GM23338 (cell line): Measurements from ENCODE around the gene CBLL2. TPM values are rescaled to one million over a fixed set of nuclear protein-coding genes. Genes with fewer than 3 reads are reported as not detected.

Experiments
- ATAC-seq: fragments of 200-7000 bp; cut with Tn5 transposase; 3 replicates; pipeline ENCODE4 v1.9.1; 2020
- DNase-seq: peaks from one replicate; pipeline ENCODE4 v3.0.0-alpha.2; 2015; ENCODE audit warnings: low spot score
- H2AFZ ChIP-seq: fragments of 200-600 bp; sonication (generic); 2 replicates; pipeline ENCODE4 v1.8.0; 2016; ENCODE audit warnings: antibody characterized with exemption, mild to moderate bottlenecking, moderate library complexity
- H3F3A ChIP-seq: fragments of 200-600 bp; sonication (generic); replicated peaks from 2 replicates; pipeline ENCODE4 v1.8.0; 2017; ENCODE audit warnings: antibody characterized with exemption, mixed run types, low read depth
- H3K27ac ChIP-seq: fragments of 200-600 bp; sonication (generic); 2 replicates; pipeline ENCODE4 v1.6.1; 2016; ENCODE audit warnings: low read depth
- H3K27me3 ChIP-seq: fragments of 200-600 bp; sonication (generic); 2 replicates; pipeline ENCODE4 v1.8.0; 2016; ENCODE audit warnings: mild to moderate bottlenecking, mixed run types, moderate library complexity; ENCODE audit not compliant: insufficient read depth
- H3K36me3 ChIP-seq: fragments of 200-600 bp; sonication (generic); 2 replicates; pipeline ENCODE4 v1.8.0; 2016; ENCODE audit warnings: mild to moderate bottlenecking; ENCODE audit not compliant: insufficient read depth
- H3K4me1 ChIP-seq: fragments of 200-600 bp; sonication (generic); 2 replicates; pipeline ENCODE4 v1.8.0; 2016; ENCODE audit warnings: mild to moderate bottlenecking, moderate library complexity; ENCODE audit not compliant: insufficient read depth
- H3K4me2 ChIP-seq: fragments of 200-600 bp; sonication (generic); 2 replicates; pipeline ENCODE4 v1.7.1; 2017; ENCODE audit warnings: mixed run types
- H3K4me3 ChIP-seq: fragments of 200-600 bp; sonication (generic); 2 replicates; pipeline ENCODE4 v1.6.1; 2016; ENCODE audit warnings: mixed run types
- H3K79me2 ChIP-seq: fragments of 200-600 bp; sonication (generic); replicated peaks from 2 replicates; pipeline ENCODE4 v1.8.0; 2017; ENCODE audit warnings: mild to moderate bottlenecking; ENCODE audit not compliant: insufficient read depth
- H3K9me2 ChIP-seq: fragments of 200-600 bp; sonication (generic); 2 replicates; pipeline ENCODE4 v1.8.0; 2017; ENCODE audit not compliant: insufficient read depth
- H4K20me1 ChIP-seq: fragments of 200-600 bp; sonication (generic); replicated peaks from 2 replicates; pipeline ENCODE4 v1.8.0; 2017; ENCODE audit warnings: mild to moderate bottlenecking; ENCODE audit not compliant: insufficient read depth
- H3K27ac Mint-ChIP-seq: 2 replicates; pipeline ENCODE4 v1.8.0; 2020; ENCODE audit warnings: inconsistent platforms, mild to moderate bottlenecking, moderate library complexity, mixed read lengths
- H3K27me3 Mint-ChIP-seq: 3 replicates; pipeline ENCODE4 v1.8.0; 2022; ENCODE audit warnings: low read depth, mild to moderate bottlenecking, moderate library complexity, mixed read lengths, inconsistent platforms; ENCODE audit not compliant: insufficient read depth, poor library complexity
- H3K36me3 Mint-ChIP-seq: 3 replicates; pipeline ENCODE4 v1.8.0; 2021; ENCODE audit warnings: low read depth, mild to moderate bottlenecking, inconsistent platforms, moderate library complexity, mixed read lengths
- H3K4me1 Mint-ChIP-seq: 3 replicates; pipeline ENCODE4 v1.8.0; 2020; ENCODE audit warnings: mild to moderate bottlenecking, inconsistent platforms, mixed read lengths
- H3K4me3 Mint-ChIP-seq: 3 replicates; pipeline ENCODE4 v1.8.0; 2021; ENCODE audit warnings: moderate library complexity, mild to moderate bottlenecking, inconsistent platforms, mixed read lengths
- H3K9me3 Mint-ChIP-seq: 3 replicates; pipeline ENCODE4 v1.8.0; 2020; ENCODE audit warnings: moderate library complexity, mild to moderate bottlenecking, inconsistent platforms, mixed read lengths
- CREB1 ChIP-seq: fragments of 250-450 bp; sonication (Bioruptor Pico); IDR thresholded peaks from 2 replicates; pipeline ENCODE4 v1.5.0; 2020; ENCODE audit warnings: low read depth, mild to moderate bottlenecking, moderate library complexity
- EZH2 ChIP-seq: fragments of 200-600 bp; sonication (generic); IDR thresholded peaks from one replicate; pipeline ENCODE4 v1.8.0; 2017; ENCODE audit warnings: antibody characterized with exemption, mild to moderate bottlenecking, low read depth; ENCODE audit not compliant: unreplicated experiment
- EZH2phosphoT487 ChIP-seq: fragments of 200-600 bp; sonication (generic); IDR thresholded peaks from one replicate; pipeline ENCODE4 v1.8.1; 2018; ENCODE audit warnings: antibody characterized with exemption; ENCODE audit not compliant: unreplicated experiment
- JUNB ChIP-seq: IDR thresholded peaks from one replicate; pipeline ENCODE4 v1.6.1; 2016; ENCODE audit warnings: antibody characterized with exemption; ENCODE audit not compliant: unreplicated experiment
- NANOG ChIP-seq: IDR thresholded peaks from 2 replicates; pipeline ENCODE4 v1.6.1; 2016; ENCODE audit warnings: antibody characterized with exemption, borderline replicate concordance
- POLR2AphosphoS5 ChIP-seq: IDR thresholded peaks from 2 replicates; pipeline ENCODE4 v1.6.1; 2016; ENCODE audit warnings: antibody characterized with exemption, low read depth
- STAT1 ChIP-seq: IDR thresholded peaks from one replicate; pipeline ENCODE4 v1.6.1; 2016; ENCODE audit warnings: antibody characterized with exemption; ENCODE audit not compliant: unreplicated experiment
- ZNF114 ChIP-seq: fragments of 250-450 bp; sonication (Bioruptor Pico); IDR thresholded peaks from 2 replicates; pipeline ENCODE4 v1.5.0; 2020; ENCODE audit warnings: mild to moderate bottlenecking, moderate library complexity
- ZNF331 ChIP-seq: fragments of 250-450 bp; sonication (Bioruptor Pico); IDR thresholded peaks from 2 replicates; pipeline ENCODE4 v1.5.0; 2020; ENCODE audit warnings: low read depth, mild to moderate bottlenecking, moderate library complexity
- ZNF462 ChIP-seq: fragments of 250-450 bp; sonication (Bioruptor Pico); IDR thresholded peaks from 2 replicates; pipeline ENCODE4 v1.5.0; 2020; ENCODE audit warnings: mild to moderate bottlenecking, moderate library complexity
- polyA plus RNA-seq: library from polyadenylated mRNA; unstranded; fragments of >200 nt; fragmentation: Nextera tagmentation; extraction: Ambion mirVana; gene quantifications from 2 replicates; pipeline ENCODE4 v1.2.1, GENCODE V29; 2016
- total RNA-seq: library from RNA; depleted of rRNA; stranded (reverse); fragments of >200 nt; shearing (Covaris generic); gene quantifications from 2 replicates; pipeline ENCODE4 v1.2.3, GENCODE V29; 2014
- TF ChIP-seq, protein P1 (sequence below): IDR thresholded peaks from one replicate; pipeline ENCODE4 v1.6.1; 2018; ENCODE audit warnings: antibody characterized with exemption; ENCODE audit not compliant: unreplicated experiment
- TF ChIP-seq, protein P2 (sequence below), 2 experiments: fragments of 200-600 bp in 1 of 2; sonication (generic) in 1 of 2; conservative IDR thresholded peaks; 2 replicates each; pipeline versions ENCODE4 v1.5.1 to v1.6.1; 2016 to 2017; ENCODE audit warnings: antibody characterized with exemption in 2 of 2, low read depth in 2 of 2, mild to moderate bottlenecking in 2 of 2, moderate library complexity in 1 of 2
- TF ChIP-seq, protein P3 (sequence below): IDR thresholded peaks from 2 replicates; pipeline ENCODE4 v1.6.1; 2016; ENCODE audit warnings: antibody characterized with exemption

The CBLL2 gene
- total and polyA plus RNA-seq, 2 experiments from 2014 or later, result not detected

- Mint-ChIP-seq H3K27ac (no peak overlapping the region), H3K27me3 (no peaks in the 10 kb centered on the region), H3K4me1 (no peaks in the 10 kb centered on the region), H3K9me3 (no peaks in the 10 kb centered on the region; the same call in 2 of the 3 replicates), H3K4me3 (no peak overlapping the region), H3K36me3 (no peaks in the 10 kb centered on the region)
- DNase-seq (no peak), ATAC-seq (no peak)
- no peaks in the 10 kb centered on the region for H4K20me1 ChIP-seq
- no peak for TF ChIP-seq EZH2phosphoT487
- TF ChIP-seq, protein P1, sequence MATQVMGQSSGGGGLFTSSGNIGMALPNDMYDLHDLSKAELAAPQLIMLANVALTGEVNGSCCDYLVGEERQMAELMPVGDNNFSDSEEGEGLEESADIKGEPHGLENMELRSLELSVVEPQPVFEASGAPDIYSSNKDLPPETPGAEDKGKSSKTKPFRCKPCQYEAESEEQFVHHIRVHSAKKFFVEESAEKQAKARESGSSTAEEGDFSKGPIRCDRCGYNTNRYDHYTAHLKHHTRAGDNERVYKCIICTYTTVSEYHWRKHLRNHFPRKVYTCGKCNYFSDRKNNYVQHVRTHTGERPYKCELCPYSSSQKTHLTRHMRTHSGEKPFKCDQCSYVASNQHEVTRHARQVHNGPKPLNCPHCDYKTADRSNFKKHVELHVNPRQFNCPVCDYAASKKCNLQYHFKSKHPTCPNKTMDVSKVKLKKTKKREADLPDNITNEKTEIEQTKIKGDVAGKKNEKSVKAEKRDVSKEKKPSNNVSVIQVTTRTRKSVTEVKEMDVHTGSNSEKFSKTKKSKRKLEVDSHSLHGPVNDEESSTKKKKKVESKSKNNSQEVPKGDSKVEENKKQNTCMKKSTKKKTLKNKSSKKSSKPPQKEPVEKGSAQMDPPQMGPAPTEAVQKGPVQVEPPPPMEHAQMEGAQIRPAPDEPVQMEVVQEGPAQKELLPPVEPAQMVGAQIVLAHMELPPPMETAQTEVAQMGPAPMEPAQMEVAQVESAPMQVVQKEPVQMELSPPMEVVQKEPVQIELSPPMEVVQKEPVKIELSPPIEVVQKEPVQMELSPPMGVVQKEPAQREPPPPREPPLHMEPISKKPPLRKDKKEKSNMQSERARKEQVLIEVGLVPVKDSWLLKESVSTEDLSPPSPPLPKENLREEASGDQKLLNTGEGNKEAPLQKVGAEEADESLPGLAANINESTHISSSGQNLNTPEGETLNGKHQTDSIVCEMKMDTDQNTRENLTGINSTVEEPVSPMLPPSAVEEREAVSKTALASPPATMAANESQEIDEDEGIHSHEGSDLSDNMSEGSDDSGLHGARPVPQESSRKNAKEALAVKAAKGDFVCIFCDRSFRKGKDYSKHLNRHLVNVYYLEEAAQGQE, result no peak
- TF ChIP-seq, protein P2, sequence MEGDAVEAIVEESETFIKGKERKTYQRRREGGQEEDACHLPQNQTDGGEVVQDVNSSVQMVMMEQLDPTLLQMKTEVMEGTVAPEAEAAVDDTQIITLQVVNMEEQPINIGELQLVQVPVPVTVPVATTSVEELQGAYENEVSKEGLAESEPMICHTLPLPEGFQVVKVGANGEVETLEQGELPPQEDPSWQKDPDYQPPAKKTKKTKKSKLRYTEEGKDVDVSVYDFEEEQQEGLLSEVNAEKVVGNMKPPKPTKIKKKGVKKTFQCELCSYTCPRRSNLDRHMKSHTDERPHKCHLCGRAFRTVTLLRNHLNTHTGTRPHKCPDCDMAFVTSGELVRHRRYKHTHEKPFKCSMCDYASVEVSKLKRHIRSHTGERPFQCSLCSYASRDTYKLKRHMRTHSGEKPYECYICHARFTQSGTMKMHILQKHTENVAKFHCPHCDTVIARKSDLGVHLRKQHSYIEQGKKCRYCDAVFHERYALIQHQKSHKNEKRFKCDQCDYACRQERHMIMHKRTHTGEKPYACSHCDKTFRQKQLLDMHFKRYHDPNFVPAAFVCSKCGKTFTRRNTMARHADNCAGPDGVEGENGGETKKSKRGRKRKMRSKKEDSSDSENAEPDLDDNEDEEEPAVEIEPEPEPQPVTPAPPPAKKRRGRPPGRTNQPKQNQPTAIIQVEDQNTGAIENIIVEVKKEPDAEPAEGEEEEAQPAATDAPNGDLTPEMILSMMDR (conservative IDR thresholded peaks at IDR 0.05; ENCODE audit: low read depth in 2 of 2), result no peak
- TF ChIP-seq ZNF331, result no peak
- TF ChIP-seq, protein P3, sequence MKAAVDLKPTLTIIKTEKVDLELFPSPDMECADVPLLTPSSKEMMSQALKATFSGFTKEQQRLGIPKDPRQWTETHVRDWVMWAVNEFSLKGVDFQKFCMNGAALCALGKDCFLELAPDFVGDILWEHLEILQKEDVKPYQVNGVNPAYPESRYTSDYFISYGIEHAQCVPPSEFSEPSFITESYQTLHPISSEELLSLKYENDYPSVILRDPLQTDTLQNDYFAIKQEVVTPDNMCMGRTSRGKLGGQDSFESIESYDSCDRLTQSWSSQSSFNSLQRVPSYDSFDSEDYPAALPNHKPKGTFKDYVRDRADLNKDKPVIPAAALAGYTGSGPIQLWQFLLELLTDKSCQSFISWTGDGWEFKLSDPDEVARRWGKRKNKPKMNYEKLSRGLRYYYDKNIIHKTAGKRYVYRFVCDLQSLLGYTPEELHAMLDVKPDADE, result no peak
- no peak for TF ChIP-seq STAT1
- TF ChIP-seq EZH2, result no peak
- no peak for TF ChIP-seq NANOG
- no peak for TF ChIP-seq CREB1 (CRISPR knock-in tag)
- TF ChIP-seq JUNB, result no peak
- TF ChIP-seq ZNF114 (CRISPR knock-in tag), result no peak
- no peak for TF ChIP-seq POLR2AphosphoS5
- TF ChIP-seq ZNF462 (CRISPR knock-in tag), result no peak
- no peaks in the 10 kb centered on the region for H3K27me3 ChIP-seq
- H3K4me2 ChIP-seq, result no peak overlapping the region
- H3K27ac ChIP-seq, result no peak overlapping the region
- H3K79me2 ChIP-seq, result no peaks in the 10 kb centered on the region
- H3F3A ChIP-seq, result no peaks in the 10 kb centered on the region
- no peak overlapping the region for H3K4me3 ChIP-seq
- no peaks in the 10 kb centered on the region for H3K4me1 ChIP-seq
- no peaks in the 10 kb centered on the region for H3K36me3 ChIP-seq
- no peak overlapping the region for H2AFZ ChIP-seq
- H3K9me2 ChIP-seq, result no peaks in the 10 kb centered on the region
Measured at GRCh38 chrX:22273714-22274317, 1.1 kb downstream of the CBLL2 start.
